ENCODE data around the gene TADA2B. TPM values are rescaled to one million over a fixed set of nuclear protein-coding genes. Genes with fewer than 3 reads are reported as not detected.
"Not testable (repeated sequence)": the region's sequence is repeated elsewhere in the genome, so short reads cannot be mapped to it uniquely, and the experiment has no call there.

The TADA2B gene
- total and polyA plus RNA-seq, 2 experiments from 2014 or later: 2.2 to 14.8 TPM

DNA sequence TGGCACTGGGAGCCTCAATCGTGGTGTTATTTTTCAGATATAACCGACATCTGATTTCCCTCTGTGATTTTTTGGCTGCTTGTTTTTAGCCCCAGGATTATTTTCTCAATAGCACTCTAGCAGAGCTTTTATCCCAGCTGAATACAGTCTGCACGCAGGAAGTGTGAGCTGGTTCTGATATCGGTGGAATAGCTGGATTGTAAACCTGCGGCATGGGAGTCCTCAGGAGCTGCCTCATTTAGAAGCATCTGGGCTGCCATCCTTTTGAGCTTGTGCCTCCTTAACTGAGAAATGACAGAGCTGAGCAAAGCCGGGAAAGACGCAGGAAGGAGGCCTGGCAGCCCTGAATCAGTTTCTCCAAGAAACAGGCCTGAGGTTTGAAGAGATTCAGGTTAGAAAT is 53.1 kb downstream of the TADA2B start:
- no peak for DNase-seq
- TF ChIP-seq EZH2phosphoT487 (IDR thresholded peaks at IDR 0.05; ENCODE audit: insufficient read depth, low read depth): no peak
- no peak for TF ChIP-seq EZH2 (IDR thresholded peaks at IDR 0.05; ENCODE audit: insufficient read depth, poor library complexity, severe bottlenecking)
- no peak overlapping the region for H3K4me2 ChIP-seq (ENCODE audit: unreplicated experiment)
- no peak overlapping the region for H3K9ac ChIP-seq
- H3K4me3 ChIP-seq: no peak overlapping the region
- H3F3A ChIP-seq (ENCODE audit: insufficient read depth): no peaks in the 10 kb centered on the region
- no peaks in the 10 kb centered on the region for H4K20me1 ChIP-seq (ENCODE audit: insufficient read depth)
- no peaks in the 10 kb centered on the region for H3K9me2 ChIP-seq (ENCODE audit: insufficient read depth)
- no peaks in the 10 kb centered on the region for H3K4me1 ChIP-seq (ENCODE audit: insufficient read depth)
- 75 to 77% methylated on average over 7 of the region's 7 CpGs for WGBS, 2 experiments (ENCODE audit: low coverage in 1 of 2, low lambda C conversion rate in 2 of 2, missing lambda C conversion rate in 2 of 2)
- in situ Hi-C loops (cut with MboI): no loop called here
- no peak overlapping the region for H3K27ac ChIP-seq
- no peaks in the 10 kb centered on the region for H3K36me3 ChIP-seq (ENCODE audit: low read depth)
- no peaks in the 10 kb centered on the region for H3K79me2 ChIP-seq (ENCODE audit: insufficient read depth)
- no peaks in the 10 kb centered on the region for H3K9me3 ChIP-seq (ENCODE audit: low read depth)
- H3K27me3 ChIP-seq (replicated peaks; ENCODE audit: insufficient read depth): peaks cover 13% of the 10 kb centered on the region; the same call in 1 of the 2 replicates
- H2AFZ ChIP-seq: no peak overlapping the region

DNA sequence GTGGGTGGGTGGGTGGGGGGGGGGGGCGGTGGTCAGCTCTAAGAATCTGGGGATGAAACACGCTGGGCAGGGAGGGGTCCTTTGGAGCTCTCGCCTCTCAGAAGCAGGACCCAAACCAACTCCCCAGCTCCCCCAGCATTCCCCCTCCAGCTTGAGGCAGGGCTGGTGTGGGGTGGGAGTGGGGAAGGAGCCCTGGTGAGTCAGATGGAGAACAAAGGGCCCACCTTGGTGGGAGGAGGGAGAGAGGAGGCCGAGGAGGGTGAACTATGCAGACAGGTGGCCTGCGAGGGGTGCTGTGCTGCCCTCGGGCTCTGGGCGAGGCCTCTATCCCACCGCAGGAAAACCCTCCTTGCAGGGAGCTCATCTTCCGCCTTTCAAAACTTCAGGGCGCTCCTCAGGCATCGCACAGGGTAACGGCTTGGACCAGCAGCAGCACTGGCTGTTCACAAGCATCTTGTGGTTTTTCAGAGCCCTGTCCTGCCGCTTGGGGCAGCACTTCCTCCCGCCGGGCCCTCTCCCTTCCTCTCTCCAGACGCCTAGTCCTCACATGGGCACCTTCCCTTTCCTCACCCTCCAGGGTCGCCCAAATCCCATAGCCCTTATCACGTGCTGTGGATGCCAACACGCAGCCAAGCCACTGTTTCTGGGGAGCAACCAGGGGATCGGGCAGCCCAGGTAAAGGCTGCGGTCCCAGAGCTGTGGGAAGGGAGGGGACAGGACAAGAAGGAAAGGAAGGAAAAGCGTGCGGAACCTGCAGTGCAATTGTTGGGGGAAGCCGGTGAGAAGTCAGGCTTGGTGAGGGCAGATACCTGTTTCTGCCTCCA is 58.7 kb downstream of the TADA2B start:
- no peaks in the 10 kb centered on the region for H3F3A ChIP-seq (ENCODE audit: insufficient read depth)
- peak overlapping the region; percentile 76 for H3K4me2 ChIP-seq (ENCODE audit: unreplicated experiment)
- H3K27ac ChIP-seq: no peak overlapping the region
- no peaks in the 10 kb centered on the region; the same call in 1 of the 2 replicates for H3K27me3 ChIP-seq (replicated peaks; ENCODE audit: insufficient read depth)
- no peak overlapping the region for H3K9ac ChIP-seq
- peak overlapping the region; percentile 80 for H3K4me3 ChIP-seq
- WGBS, 2 experiments (ENCODE audit: low coverage in 1 of 2, low lambda C conversion rate in 2 of 2, missing lambda C conversion rate in 2 of 2): 17 to 24% methylated on average over 22 to 23 of the region's 24 CpGs
- peaks cover 9% of the 10 kb centered on the region; the same call in 1 of the 2 replicates for H3K4me1 ChIP-seq (ENCODE audit: insufficient read depth)
- H3K36me3 ChIP-seq (ENCODE audit: low read depth): no peaks in the 10 kb centered on the region
- no peaks in the 10 kb centered on the region for H4K20me1 ChIP-seq (ENCODE audit: insufficient read depth)
- no peaks in the 10 kb centered on the region for H3K9me3 ChIP-seq (ENCODE audit: low read depth)
- TF ChIP-seq EZH2 (IDR thresholded peaks at IDR 0.05; ENCODE audit: insufficient read depth, poor library complexity, severe bottlenecking): no peak
- no peak for TF ChIP-seq EZH2phosphoT487 (IDR thresholded peaks at IDR 0.05; ENCODE audit: insufficient read depth, low read depth)
- H3K79me2 ChIP-seq (ENCODE audit: insufficient read depth): no peaks in the 10 kb centered on the region
- H3K9me2 ChIP-seq (ENCODE audit: insufficient read depth): no peaks in the 10 kb centered on the region
- DNase-seq: peak; percentile 85
- in situ Hi-C loops (cut with MboI): no loop called here
- H2AFZ ChIP-seq: peak overlapping the region; percentile 92

DNA sequence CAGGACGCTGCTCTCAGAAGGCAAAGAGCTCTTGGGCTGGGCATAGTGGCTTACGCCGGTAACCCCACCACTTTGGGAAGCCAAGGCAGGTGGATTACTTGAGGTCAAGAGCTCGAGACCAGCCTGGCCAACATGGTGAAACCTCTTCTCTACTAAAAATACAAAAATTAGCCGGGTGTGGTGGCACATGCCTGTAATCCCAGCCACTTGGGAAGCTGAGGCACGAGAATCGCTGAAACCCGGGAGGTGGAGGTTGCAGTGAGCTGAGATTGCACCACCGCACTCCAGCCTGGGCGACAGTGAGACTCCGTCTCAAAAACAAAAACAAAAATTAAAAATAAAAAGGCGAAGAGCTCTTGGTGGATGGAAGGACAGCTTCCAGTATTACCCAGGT is 59.3 kb downstream of the TADA2B start:
- H4K20me1 ChIP-seq (ENCODE audit: insufficient read depth); DNase-seq; H3K9me3 ChIP-seq (ENCODE audit: low read depth); H3K36me3 ChIP-seq (ENCODE audit: low read depth); in situ Hi-C loops (cut with MboI); H3K9me2 ChIP-seq (ENCODE audit: insufficient read depth); H3F3A ChIP-seq (ENCODE audit: insufficient read depth); H3K27me3 ChIP-seq (replicated peaks; ENCODE audit: insufficient read depth); H3K4me1 ChIP-seq (ENCODE audit: insufficient read depth); H3K27ac ChIP-seq; H3K79me2 ChIP-seq (ENCODE audit: insufficient read depth): not testable (repeated sequence)
- Histone ChIP-seq H3K4me3 (peak overlapping the region; percentile 80), H3K9ac (peak overlapping the region; percentile 72), H2AFZ (peak overlapping the region; percentile 92), H3K4me2 (ENCODE audit: unreplicated experiment) (peak overlapping the region; percentile 76)
- WGBS, 2 experiments (ENCODE audit: low coverage in 1 of 2, low lambda C conversion rate in 2 of 2, missing lambda C conversion rate in 2 of 2): 40 to 48% methylated on average over 11 to 12 of the region's 12 CpGs

DNA sequence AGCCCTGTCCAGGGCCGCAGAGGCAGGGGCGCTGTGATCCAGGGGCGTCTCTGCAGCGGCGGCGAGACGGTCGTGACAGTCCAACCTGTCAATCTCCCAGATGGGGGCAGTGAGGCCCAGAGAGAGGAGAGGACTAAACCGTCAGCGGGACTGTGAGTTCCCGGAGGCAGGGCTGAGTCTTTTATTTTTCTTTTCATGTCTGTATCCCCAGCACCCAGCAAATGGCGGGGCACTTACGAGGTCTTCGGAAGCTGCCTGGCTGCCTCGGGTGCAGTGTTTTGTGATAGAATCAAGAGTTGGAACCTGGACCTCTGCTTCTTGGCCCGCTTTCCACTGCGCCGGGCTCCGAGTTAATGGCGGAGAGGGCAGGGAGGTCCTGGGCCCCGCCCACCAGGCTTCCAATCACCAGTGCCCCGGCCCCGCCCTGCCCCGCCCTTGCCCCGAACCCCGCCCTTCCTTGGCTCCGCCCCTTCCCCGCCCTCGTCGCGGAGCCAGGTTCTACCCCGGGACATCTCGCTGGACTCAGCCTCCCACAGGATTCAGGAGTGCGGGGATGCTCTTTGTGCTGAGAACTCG is 59.9 kb downstream of the TADA2B start:
- no peak overlapping the region for H3K27ac ChIP-seq
- peak; percentile 90 for DNase-seq
- no peaks in the 10 kb centered on the region for H4K20me1 ChIP-seq (ENCODE audit: insufficient read depth)

More for the DNA sequence above, 59.9 kb downstream of the TADA2B start:
- no peaks in the 10 kb centered on the region for H3K36me3 ChIP-seq (ENCODE audit: low read depth)
- H2AFZ ChIP-seq: peak overlapping the region; percentile 92
- H3K27me3 ChIP-seq (replicated peaks; ENCODE audit: insufficient read depth): no peaks in the 10 kb centered on the region; the same call in 1 of the 2 replicates
- no peaks in the 10 kb centered on the region for H3K9me2 ChIP-seq (ENCODE audit: insufficient read depth)
- no peak for TF ChIP-seq EZH2phosphoT487 (IDR thresholded peaks at IDR 0.05; ENCODE audit: insufficient read depth, low read depth)
- no peak for TF ChIP-seq EZH2 (IDR thresholded peaks at IDR 0.05; ENCODE audit: insufficient read depth, poor library complexity, severe bottlenecking)
- in situ Hi-C loops (cut with MboI): no loop called here
- H3K9me3 ChIP-seq (ENCODE audit: low read depth): no peaks in the 10 kb centered on the region
- no peaks in the 10 kb centered on the region for H3F3A ChIP-seq (ENCODE audit: insufficient read depth)
- H3K4me3 ChIP-seq: peak overlapping the region; percentile 80
- peak overlapping the region; percentile 72 for H3K9ac ChIP-seq
- peaks cover 9% of the 10 kb centered on the region; the same call in 1 of the 2 replicates for H3K4me1 ChIP-seq (ENCODE audit: insufficient read depth)
- no peaks in the 10 kb centered on the region for H3K79me2 ChIP-seq (ENCODE audit: insufficient read depth)
- 1 to 2% methylated on average over 25 to 35 of the region's 35 CpGs for WGBS, 2 experiments (ENCODE audit: low coverage in 1 of 2, low lambda C conversion rate in 2 of 2, missing lambda C conversion rate in 2 of 2)
- peak overlapping the region; percentile 76 for H3K4me2 ChIP-seq (ENCODE audit: unreplicated experiment)
